ENCODE data around the gene MBTD1. TPM values are rescaled to one million over a fixed set of nuclear protein-coding genes. Genes with fewer than 3 reads are reported as not detected.

Gene MBTD1
- total RNA-seq, 1 experiment from 2014 or later: 40.6 TPM

- no peak overlapping the region for H3K4me3 Mint-ChIP-seq
- no peaks in the 10 kb centered on the region for H3K27me3 Mint-ChIP-seq (ENCODE audit: low read depth)
- ATAC-seq (no peak), DNase-seq (ENCODE audit: low spot score) (no peak)
- no peaks in the 10 kb centered on the region for H3K9me3 Mint-ChIP-seq
- ChIA-PET POLR2A (no interaction called here), CTCF (no interaction called here)
- H3K36me3 Mint-ChIP-seq: peaks cover 37% of the 10 kb centered on the region
- H3K27ac Mint-ChIP-seq: peak overlapping the region; percentile 32
- no peaks in the 10 kb centered on the region for H3K4me1 Mint-ChIP-seq
- no peak for TF ChIP-seq ZBTB43 (CRISPR knock-in tag; IDR thresholded peaks at IDR 0.05)
- no peak for TF ChIP-seq NFE2L1 (CRISPR knock-in tag; IDR thresholded peaks at IDR 0.05)
- no peak for TF ChIP-seq JAZF1 (CRISPR knock-in tag; IDR thresholded peaks at IDR 0.05)
- TF ChIP-seq ZNF138 (CRISPR knock-in tag; conservative IDR thresholded peaks at IDR 0.05): no peak
- TF ChIP-seq SP1 (CRISPR knock-in tag; conservative IDR thresholded peaks at IDR 0.05): no peak
- no peak for TF ChIP-seq ERG (CRISPR knock-in tag; IDR thresholded peaks at IDR 0.05)
- TF ChIP-seq MXD4 (CRISPR knock-in tag; IDR thresholded peaks at IDR 0.05; ENCODE audit: borderline replicate concordance): no peak
- TF ChIP-seq RORB (CRISPR knock-in tag; IDR thresholded peaks at IDR 0.05): no peak
- no peak for TF ChIP-seq FOXK1 (CRISPR knock-in tag; IDR thresholded peaks at IDR 0.05)
- no peak for TF ChIP-seq NR1H2 (CRISPR knock-in tag; IDR thresholded peaks at IDR 0.05)
- no peak for TF ChIP-seq ATF1 (CRISPR knock-in tag; IDR thresholded peaks at IDR 0.05)
- TF ChIP-seq CDX4 (CRISPR knock-in tag; IDR thresholded peaks at IDR 0.05; ENCODE audit: borderline replicate concordance): no peak
- TF ChIP-seq MAX (CRISPR knock-in tag; IDR thresholded peaks at IDR 0.05): no peak
- no peak for TF ChIP-seq TEAD1 (CRISPR knock-in tag; IDR thresholded peaks at IDR 0.05)
- no peak for TF ChIP-seq CBFB (CRISPR knock-in tag; IDR thresholded peaks at IDR 0.05; ENCODE audit: low read depth)
- TF ChIP-seq ZNF396 (CRISPR knock-in tag; IDR thresholded peaks at IDR 0.05; ENCODE audit: borderline replicate concordance): no peak
- TF ChIP-seq PRRX2 (CRISPR knock-in tag; IDR thresholded peaks at IDR 0.05): no peak
Measured at GRCh38 chr17:51224402-51225262, 35.2 kb downstream of the MBTD1 start.

- DNase-seq (ENCODE audit: low spot score): no peak
- H3K9me3 Mint-ChIP-seq: no peaks in the 10 kb centered on the region
- no peaks in the 10 kb centered on the region for H3K4me1 Mint-ChIP-seq
- ChIA-PET CTCF (no interaction called here), POLR2A (no interaction called here)
- no peaks in the 10 kb centered on the region for H3K27me3 Mint-ChIP-seq (ENCODE audit: low read depth)
- no peak for TF ChIP-seq USF2 (CRISPR knock-in tag; IDR thresholded peaks at IDR 0.05)
- ATAC-seq: no peak
- H3K27ac Mint-ChIP-seq: no peak overlapping the region
- peaks cover 62% of the 10 kb centered on the region for H3K36me3 Mint-ChIP-seq
- H3K4me3 Mint-ChIP-seq: no peak overlapping the region
Measured at GRCh38 chr17:51221322-51221721, 38.5 kb downstream of the MBTD1 start.

GRCh38 chr17:51217946-51218345 is 41.9 kb downstream of the MBTD1 start:
- H3K36me3 Mint-ChIP-seq: peaks cover 69% of the 10 kb centered on the region
- no peak overlapping the region for H3K4me3 Mint-ChIP-seq
- ChIA-PET POLR2A (no interaction called here), CTCF (no interaction called here)
- no peak for ATAC-seq
- H3K27ac Mint-ChIP-seq: no peak overlapping the region
- no peaks in the 10 kb centered on the region for H3K27me3 Mint-ChIP-seq (ENCODE audit: low read depth)
- no peaks in the 10 kb centered on the region for H3K4me1 Mint-ChIP-seq
- no peak for DNase-seq (ENCODE audit: low spot score)
- H3K9me3 Mint-ChIP-seq: no peaks in the 10 kb centered on the region
- TF ChIP-seq ZBTB21 (CRISPR knock-in tag; IDR thresholded peaks at IDR 0.05; ENCODE audit: borderline replicate concordance) (no peak), ERG (CRISPR knock-in tag; IDR thresholded peaks at IDR 0.05) (no peak), KAT7 (CRISPR knock-in tag; IDR thresholded peaks at IDR 0.05; ENCODE audit: borderline replicate concordance) (no peak), CREB1 (CRISPR knock-in tag; IDR thresholded peaks at IDR 0.05) (no peak), ETV6 (CRISPR knock-in tag; IDR thresholded peaks at IDR 0.05) (no peak), MYBL2 (CRISPR knock-in tag; IDR thresholded peaks at IDR 0.05) (no peak), IRF2 (CRISPR knock-in tag; IDR thresholded peaks at IDR 0.05; ENCODE audit: borderline replicate concordance, low read depth) (no peak), FOXP4 (CRISPR knock-in tag; IDR thresholded peaks at IDR 0.05) (no peak), ZNF396 (CRISPR knock-in tag; IDR thresholded peaks at IDR 0.05; ENCODE audit: borderline replicate concordance) (no peak)

Data from WTC11 (cell line).